Putamen (tissue), 1 donor: ENCODE measurements around the gene ZKSCAN5.
A peak's percentile ranks its signal among the peaks of the same experiment; 100 is the strongest.
"Not testable (repeated sequence)": the region's sequence is repeated elsewhere in the genome, so short reads cannot be mapped to it uniquely, and the experiment has no call there.

Experiments
- DNase-seq: peaks from one replicate; pipeline ENCODE4 v3.0.0-alpha.2; 2016; ENCODE audit warnings: low spot score

ZKSCAN5 gene

DNA sequence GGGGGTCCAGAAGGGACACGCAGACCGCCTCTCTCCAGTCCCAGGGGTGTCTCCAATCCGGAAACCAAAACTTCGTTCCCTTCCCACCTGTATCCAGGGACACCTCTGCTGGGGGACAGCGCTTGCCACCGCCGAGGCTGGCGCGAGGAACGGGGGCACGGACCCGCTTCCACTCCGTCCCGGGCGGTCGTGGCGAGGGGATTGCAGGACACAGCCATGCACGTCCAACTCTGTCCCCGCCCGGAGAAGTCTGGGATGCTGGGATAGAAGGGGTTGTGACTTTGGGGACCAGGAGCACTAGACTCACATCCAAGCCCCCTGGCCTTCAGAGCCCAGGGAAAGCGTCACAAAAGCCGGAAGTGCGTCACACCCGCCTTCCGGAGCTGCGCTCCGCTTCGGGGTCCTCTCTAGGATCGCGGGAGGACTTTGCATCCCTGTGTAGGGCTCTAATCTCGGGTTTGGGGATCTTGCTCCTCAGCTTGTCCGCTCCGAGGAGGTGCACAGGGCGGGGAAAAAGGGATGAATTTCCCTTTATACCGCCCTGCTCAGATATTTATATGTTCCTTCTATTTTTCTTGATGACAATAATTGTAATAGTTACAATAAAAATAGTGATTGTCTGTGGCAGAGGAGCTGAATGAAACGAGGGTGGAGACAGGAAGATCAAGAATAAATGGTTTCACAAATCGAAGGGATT, 47.5 kb downstream of the ZKSCAN5 start, which contains the start of gene FAM200A:
TSS of gene FAM200A (minus strand) at position 348 of the 697 bp plus-strand sequence. CDS start 3,707 bp downstream, outside the sequence.
- DNase-seq: peak; percentile 93

DNA sequence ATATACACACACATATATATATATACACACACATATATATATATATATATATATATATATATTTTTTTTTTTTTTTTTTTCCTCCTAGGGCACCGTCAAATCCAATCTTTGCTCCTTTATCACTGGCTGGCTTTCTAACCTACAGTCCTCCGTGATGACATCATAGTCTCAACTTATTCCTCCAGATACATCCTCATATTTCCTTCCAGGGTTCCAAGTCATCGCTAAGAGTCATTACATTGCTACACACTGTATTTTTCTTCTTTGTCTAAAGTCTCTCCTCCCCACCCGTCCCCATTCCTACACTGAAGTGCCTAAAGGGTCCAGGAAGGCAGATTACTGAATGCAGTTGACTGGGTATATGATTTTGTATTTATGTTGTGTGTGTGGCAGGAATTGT, 48.6 kb downstream of the ZKSCAN5 start:
- DNase-seq: no peak

DNA sequence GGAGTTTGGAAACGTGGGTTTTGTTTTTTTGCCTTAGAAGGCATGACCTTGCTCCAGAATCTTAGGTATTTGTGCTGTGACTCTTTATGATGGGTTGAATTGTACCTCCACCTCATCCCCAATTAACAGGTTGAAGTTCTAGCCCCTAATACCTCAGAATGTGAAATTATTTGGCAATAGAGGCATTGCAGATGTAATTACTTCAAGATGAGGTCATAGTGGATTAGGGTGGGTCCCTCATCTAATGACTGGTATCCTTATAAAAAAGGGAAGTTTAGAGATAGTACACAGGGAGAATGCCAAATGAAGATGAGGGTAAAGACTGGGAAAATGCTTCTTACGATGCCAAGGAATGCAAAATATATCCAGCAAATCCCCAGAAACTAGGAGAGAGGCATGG, 50.5 kb downstream of the ZKSCAN5 start:
- no peak for DNase-seq

DNA sequence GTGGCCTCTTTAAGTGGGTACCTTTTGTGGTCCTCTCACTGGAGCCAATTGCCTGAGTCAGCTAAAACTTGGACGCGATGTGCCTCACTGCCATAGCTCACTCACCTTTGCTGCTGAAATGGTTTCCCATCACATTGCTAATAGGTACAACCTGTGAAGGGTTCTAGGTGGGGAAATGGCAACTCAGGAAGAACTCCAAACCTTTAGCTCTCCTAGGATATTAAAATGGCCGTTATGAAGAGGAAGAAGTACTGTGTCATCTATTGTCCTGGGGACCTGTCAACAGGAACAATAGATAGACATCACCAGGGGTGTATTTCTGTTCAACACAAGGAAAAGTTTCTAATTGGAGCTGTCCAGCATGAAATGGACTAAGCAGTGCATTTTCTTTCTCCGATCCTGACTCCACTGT, 52.7 kb downstream of the ZKSCAN5 start:
- DNase-seq: no peak

DNA sequence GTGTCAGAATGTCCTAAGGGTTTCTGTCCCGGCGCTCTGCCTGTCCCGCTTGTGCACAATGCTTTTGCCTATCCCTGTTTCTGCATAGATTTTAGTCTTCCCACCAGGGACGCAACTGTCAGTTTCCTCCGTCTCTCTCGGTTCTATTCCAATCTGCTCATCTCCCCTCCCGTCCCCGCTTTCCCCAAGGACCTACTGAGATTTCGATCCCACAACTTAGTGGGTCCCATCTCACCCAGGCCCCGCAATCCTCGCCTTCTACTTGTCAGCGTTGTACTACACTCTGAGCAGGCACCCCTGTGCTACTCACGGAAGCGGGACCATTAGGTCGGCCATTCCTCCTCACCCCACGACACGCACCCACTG, 53.5 kb downstream of the ZKSCAN5 start:
- no peak for DNase-seq

DNA sequence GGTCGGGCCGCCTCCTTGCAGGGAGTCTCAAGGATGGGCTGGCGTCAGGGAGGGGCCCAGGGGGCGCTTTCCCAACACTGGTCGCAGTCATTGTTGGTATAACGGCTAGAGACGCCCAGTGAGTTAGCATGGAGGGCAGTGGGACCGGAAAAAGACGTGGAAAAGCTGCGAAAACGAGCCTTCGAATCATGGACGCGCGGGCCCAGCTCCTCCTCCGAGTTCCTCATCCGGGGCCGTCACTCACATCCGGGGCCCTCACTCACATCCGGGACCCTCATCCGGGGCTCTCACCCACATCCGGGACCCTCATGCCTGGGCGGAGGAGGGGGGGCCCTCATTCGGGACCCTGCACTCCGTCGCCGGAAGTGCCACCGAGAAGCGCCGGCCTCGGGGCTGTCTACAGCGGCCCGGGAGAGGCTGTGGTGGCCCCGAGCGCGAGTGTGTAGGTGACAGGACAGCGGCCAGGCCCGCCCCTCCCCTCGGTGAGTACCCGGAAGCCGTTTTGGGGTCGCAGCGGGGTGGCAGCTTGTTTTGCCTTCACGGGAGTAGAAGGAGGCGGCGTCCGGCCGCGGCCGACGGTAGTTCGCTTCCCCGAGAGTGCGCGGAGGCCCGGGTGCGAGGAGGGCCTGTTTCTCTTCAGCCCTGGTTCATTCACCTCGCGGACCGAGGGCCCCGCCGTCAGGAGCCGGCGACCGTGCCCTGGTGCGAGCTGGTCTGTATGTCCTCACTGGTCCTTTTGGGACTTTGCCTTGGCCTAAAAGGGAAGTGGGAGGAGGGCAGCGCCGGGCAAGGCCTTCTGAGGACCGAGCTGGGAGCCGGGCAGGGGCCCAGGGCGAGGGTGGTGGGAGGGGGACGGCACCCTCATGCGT, 54.1 kb downstream of the ZKSCAN5 start, which contains the start of gene ZNF655:
TSS of gene ZNF655 (plus strand) at position 337 of the 869 bp plus-strand sequence. CDS start 1,918 bp downstream, outside the sequence.
- peak; percentile 89 for DNase-seq

DNA sequence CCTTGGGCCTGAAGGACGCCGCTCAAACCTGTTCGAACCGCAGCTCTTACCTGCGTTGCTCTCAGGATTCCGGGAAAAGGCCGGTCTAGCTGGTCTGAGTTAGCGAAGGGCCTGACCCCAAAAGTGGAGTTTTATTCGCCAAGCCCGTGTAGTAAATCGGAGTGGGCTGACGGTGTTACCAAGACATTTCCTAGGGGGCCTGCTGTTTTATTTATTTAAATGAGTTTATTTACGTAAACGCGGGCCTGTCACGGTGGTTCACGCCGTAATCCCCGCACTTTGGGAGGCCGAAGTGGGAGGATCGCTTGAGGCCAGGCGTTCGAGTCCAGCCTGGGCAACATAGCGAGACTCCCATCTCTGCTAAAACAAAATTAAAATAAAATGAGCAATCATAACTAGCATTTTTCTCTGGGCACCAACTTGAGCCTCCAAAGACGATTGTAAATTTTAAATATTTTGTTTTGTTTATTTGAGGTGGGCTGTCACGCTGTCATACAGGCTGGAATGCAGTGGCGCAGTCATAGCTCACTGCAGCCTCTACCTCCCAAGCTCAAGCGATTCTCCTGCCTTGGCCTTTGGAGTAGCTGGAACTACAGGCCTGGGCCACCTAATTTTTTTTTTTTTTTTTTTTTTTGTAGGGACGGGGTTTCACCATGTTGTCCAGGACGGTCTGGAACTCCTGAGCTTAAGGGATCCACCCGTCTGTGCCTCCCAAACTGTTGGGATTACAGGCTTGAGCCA, 54.9 kb downstream of the ZKSCAN5 start:
- no peak for DNase-seq

DNA sequence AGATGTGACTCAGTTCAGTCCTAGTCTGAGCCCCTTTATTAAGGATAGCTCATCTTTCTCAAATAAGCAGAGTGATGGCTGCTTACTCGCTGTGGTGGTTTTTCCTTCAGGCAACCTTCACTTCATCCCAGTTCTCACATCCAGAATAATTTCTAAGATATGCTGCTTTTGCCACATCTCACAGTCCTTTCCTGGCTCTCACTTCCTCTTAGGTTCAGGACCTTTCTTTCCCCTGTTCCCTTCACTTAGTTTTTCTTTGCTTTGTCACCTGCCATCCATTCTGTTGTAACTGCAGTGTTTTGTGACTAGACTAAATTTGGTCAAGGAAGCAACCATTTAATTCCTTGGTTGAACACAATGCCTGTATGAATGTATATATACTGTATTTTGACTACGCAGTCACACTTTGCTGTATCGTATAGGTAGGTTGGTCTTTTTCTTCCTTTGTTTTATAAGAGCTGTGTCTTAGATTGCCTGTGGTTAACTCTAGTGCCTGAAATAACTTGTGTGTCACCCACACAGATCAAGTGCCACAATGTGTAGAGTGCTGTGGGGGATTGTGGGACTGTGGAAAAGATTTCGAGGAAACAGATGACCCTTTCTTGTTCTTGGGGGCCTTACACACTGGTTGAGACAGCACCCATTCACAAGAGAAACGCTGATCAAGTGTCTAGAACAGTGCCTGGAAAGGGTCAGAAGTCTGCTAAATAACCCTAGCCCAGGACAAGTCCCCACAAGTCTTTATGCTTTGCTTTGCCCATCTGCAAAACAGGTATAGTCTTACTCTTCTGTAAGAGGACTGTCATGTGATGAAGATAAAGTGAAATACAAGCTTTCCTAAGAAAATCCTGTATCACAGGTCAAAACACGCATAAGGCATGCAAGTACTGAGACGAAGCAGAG, 56.6 kb downstream of the ZKSCAN5 start:
- no peak for DNase-seq

DNA sequence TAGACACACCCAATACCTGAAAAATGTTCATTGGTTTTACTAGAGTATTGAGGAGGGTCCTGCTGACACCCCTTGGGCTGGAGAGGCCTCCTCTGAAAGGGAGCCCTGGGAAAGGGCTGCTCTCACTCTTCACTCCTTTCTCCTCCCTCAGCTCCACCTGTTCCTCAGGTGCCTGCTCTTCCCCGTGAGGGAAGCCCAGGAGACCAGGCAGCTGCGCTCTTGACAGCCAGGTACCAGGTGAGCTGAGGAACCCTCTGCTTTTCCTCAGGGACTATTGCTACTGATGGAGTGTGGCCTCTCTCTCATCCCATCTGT, 57.2 kb downstream of the ZKSCAN5 start:
- DNase-seq: no peak

DNA sequence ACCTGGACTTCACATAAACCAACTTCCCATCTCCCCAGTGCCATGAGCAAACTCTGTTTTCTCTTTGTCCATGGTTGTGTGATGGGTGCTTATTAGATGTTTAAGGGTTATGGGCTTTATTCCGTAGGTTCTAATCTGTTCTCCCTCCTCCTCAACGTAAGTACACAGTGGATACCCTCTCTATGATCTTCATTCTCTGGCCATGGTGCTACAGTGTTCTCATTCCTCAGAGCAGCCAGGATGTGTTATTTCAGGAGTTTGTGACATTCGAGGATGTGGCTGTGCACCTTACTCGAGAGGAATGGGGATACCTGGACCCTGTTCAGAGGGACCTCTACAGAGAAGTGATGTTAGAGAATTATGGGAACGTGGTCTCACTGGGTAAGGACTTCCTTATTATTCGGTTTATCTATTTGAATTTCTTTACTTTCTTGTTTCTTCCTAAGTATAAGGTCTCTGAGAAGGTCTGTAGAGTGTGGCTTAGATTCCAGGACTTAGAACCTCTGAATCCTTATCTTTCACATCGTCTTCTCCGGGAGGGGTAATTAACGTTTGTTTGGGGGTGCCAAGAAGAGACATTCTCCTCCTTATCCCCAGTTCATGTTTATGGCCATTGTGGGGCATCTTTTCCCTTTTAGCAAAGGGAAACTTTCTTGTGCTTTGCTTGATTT, 57.8 kb downstream of the ZKSCAN5 start:
- DNase-seq: no peak

DNA sequence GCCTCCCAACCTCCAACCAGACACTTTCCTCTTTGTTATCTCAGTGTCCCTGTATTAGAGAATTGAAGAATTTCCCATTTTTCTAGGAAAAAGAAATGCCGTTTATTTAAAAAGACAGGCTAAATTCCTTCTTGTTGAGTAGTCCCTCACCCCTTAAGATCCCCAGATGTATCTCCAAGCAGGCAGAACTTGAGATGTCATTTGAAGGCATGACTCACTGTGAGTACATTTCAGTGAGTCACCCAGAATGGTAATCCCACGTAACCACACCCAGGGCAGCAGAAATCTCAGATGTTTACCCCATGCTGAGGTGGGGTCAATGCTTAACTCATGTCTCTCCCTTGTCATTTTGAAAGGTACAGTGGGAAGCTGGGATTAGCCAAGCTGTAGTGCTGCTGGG, 58.4 kb downstream of the ZKSCAN5 start:
- peak; percentile 57 for DNase-seq

DNA sequence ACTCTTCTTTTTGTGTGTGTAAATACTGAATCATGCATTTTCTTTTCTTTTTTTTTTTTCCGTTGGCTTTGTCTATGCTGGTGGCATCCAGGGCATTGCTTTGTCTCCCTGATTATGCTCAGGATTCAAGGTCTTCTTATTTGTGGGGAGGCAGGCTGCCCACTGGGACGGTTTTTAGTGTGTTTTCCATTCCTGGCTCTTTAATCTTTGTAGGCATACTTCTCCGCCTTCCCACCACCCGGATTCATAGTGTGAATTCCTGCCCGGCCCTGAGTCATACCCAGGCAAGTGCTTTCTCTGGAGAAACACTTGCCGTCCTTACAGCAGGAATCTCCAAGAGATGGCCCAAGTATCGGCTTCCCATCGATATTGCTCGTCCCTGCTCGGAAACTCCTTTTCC, 59.2 kb downstream of the ZKSCAN5 start:
- DNase-seq: no peak

DNA sequence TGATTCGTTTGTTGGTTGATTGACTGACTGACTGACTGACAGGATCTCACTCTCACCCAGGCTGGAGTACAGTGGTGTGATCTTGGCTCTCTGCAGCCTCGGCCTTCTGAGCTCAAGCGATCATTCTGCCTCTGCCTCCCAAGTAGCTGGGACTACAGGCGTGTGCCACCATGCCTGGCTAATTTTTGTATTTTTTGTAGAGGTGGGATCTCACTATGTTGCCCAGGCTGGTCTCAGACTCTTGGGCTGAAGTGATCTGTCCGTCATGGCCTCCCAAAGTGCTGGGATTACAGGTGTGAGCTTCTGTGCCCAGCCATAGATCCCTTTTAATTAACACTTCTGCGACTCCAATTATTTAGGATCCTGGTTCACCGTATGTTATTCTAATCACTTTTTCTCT, 64.3 kb downstream of the ZKSCAN5 start:
- not testable (repeated sequence) for DNase-seq

DNA sequence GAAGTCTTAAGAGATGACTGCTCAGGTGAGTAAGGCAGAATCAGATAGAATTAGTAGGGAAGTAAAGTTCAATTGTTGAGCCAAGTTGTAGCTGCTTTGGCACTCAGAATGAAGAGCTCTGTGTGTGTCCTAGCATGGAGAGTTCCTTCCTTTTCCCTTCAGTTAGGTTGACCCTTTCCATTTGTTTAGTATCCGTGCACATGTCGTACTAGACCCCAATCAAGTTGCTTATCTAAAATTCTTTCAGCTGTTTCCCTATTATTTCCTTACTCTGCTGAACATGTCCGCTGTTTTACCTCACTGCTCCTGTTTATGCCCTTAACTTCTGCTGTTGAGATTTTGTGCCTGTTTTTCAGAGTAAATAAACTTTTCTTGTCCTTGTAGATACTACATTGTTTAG, 67.3 kb downstream of the ZKSCAN5 start:
- DNase-seq: no peak

DNA sequence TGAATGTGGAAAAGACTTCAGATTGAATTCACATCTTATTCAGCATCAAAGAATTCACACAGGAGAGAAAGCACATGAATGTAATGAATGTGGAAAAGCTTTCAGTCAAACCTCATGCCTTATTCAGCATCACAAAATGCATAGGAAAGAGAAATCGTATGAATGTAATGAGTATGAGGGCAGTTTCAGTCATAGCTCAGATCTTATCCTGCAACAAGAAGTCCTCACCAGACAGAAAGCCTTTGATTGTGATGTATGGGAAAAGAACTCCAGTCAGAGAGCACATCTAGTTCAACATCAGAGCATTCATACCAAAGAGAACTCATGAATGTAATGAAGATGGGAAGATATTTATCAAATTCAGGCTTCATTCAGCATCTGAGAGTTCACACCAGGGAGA, 68.8 kb downstream of the ZKSCAN5 start:
- no peak for DNase-seq

DNA sequence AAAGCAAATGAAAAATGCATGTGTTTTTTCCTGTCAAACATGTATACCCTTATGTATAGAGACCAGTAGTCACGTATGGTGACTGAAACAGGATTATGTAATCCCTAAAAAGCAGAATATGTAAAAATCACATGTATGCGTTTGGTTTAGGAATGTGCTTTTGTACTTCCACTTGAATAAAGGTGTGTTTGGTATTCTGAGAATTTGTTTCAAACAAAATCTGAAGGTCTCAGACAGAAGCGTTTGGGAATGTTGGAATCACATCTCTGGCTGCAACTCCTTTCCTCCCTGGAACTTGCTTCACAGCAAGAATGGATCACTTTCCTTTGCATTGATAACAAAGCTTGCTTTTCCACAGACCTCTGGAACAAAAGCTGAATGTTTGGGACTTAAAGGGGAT, 71.8 kb downstream of the ZKSCAN5 start:
- DNase-seq: no peak

DNA sequence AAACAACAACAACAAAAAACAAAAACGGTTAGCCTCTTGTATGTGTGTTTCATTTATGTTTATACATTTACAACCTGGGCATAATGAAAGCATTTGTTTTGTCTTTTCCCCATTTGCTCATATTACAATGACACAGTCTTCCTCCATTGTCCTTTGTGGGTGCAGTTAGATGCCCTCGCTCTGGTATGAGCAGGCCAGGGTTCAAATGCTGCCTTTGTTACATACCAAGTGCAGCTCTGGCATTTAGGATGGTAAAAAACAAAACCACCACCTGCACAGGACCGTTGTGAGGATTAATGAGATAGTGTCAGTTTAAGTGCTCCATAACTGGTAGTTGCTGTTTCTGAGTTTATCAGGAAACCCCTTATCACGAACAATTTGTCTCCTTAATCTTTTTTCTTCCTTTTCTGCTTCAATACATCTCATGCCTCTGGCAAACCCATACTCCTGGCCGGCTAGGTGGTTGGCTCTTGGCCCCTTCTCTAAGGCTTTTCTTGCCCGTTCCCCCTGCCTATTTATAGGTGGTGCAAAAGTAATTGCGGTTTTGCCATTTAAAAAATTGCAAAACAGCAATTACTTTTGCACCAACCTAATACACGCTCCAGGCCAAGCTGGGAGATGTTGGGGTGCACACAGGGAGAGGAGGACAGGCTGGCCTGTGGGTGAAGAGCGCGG, 75.0 kb downstream of the ZKSCAN5 start:
- DNase-seq: no peak

DNA sequence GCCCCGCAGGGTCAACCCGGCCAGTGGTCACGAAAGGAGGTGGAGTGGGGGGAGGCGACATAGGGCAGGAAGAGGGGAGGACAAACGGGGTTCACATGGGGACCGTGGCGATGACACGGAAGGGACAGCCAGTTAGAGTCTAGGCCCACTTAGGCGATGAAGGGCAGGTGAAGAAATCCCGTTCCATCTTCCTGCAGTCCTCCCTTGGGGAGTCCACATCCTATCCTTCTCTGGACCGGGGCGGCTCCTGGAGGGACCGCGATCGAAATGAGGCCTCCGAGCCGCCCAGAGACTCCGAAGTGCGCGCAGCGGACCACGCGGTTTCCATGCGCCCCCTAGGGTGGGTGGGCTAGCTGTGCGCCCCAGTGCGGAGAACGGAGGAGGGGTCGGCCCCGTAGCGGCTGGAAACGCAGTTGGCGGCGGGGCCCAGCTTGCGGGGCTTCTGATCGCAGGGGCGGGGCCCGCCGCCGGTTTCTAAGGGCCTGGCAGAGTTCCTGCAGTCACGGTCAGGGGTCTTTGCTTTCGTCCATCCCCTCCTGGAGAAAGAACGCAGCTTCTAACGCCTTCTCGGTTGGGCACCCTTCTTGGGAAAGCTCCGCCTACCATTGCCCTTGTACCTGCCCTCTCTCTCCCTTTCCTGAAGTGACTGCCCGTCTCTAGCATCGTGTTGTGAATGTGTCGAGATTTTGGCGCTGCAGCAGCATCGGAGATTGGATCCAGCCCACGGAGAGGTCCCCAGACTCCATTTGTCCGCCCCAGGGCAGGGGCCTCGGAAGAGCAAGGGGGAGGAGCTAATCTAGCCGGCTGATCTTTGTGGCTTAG, 75.7 kb downstream of the ZKSCAN5 start:
- DNase-seq: peak; percentile 32

DNA sequence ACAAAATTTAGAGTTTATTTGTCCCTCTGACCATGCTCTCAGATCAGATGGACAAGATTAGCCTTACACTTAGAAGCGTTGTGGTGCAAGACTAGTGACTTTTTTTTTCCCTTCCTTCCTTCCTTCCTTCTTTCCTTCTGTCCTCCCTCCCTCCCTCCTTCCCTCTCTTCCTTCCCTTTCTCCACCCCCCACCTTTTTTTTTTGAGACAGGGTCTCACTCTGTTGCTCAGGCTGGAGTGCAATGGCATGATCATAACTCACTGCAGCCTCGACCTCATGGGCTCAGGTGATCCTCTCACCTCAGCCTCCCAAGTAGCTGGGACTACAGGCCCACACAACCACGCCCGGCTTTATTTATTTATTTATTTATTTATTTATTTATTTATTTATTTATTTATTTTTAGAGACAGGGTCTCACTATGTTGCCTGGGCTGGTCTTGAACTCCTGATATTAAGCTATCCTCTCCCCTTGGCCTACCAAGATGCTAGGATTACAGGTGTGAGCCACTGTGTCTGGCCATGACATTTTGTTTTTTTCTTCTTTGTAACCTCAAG, 76.4 kb downstream of the ZKSCAN5 start:
- DNase-seq: not testable (repeated sequence)
